ENCODE results near the gene WDR88.
"Not testable (repeated sequence)": the region's sequence is repeated elsewhere in the genome, so short reads cannot be mapped to it uniquely, and the experiment has no call there.

WDR88 gene

GRCh38 chr19:33129901-33130300 is 2.0 kb upstream of the WDR88 start:
- DNase-seq = no peak

GRCh38 chr19:33130433-33130832 is 1.5 kb upstream of the WDR88 start:
- no peak for DNase-seq

- peak; percentile 21 for DNase-seq
These were observed 511 bp downstream of the WDR88 start for GRCh38 chr19:33132425-33132824.

- DNase-seq = peak; percentile 55
These were observed 1.6 kb downstream of the WDR88 start for GRCh38 chr19:33133438-33134031.

- DNase-seq = peak; percentile 64
These were observed 2.7 kb downstream of the WDR88 start for GRCh38 chr19:33134571-33135041.

GRCh38 chr19:33139165-33139564 is 7.3 kb downstream of the WDR88 start:
- DNase-seq = no peak

- peak; percentile 82 for DNase-seq
These were observed 12.0 kb downstream of the WDR88 start for GRCh38 chr19:33143897-33144405.

- DNase-seq = no peak
These were observed 14.3 kb downstream of the WDR88 start for GRCh38 chr19:33146209-33146608.

- DNase-seq = no peak
These were observed 15.6 kb downstream of the WDR88 start for GRCh38 chr19:33147538-33147937.

- peak; percentile 88 for DNase-seq
These were observed 19.1 kb downstream of the WDR88 start for GRCh38 chr19:33150852-33151518.

- no peak for DNase-seq
These were observed 20.3 kb downstream of the WDR88 start for GRCh38 chr19:33152176-33152575.

- DNase-seq = not testable (repeated sequence)
These were observed 20.7 kb downstream of the WDR88 start for GRCh38 chr19:33152625-33153024.

- DNase-seq = not testable (repeated sequence)
These were observed 22.4 kb downstream of the WDR88 start for GRCh38 chr19:33154313-33154712.

GRCh38 chr19:33156334-33156733 is 24.4 kb downstream of the WDR88 start:
- no peak for DNase-seq

GRCh38 chr19:33157906-33158305 is 26.0 kb downstream of the WDR88 start:
- DNase-seq = no peak

GRCh38 chr19:33158365-33158764 is 26.5 kb downstream of the WDR88 start:
- DNase-seq = peak; percentile 60

- DNase-seq = peak; percentile 41
These were observed 27.2 kb downstream of the WDR88 start for GRCh38 chr19:33159149-33159548.

- no peak for DNase-seq
These were observed 28.0 kb downstream of the WDR88 start for GRCh38 chr19:33159893-33160292.

GRCh38 chr19:33161201-33161600 is 29.3 kb downstream of the WDR88 start:
- DNase-seq = no peak

- DNase-seq = no peak
These were observed 31.6 kb downstream of the WDR88 start for GRCh38 chr19:33163481-33163880.

- DNase-seq = not testable (repeated sequence)
These were observed 34.1 kb downstream of the WDR88 start for GRCh38 chr19:33166037-33166436.

- DNase-seq = no peak
These were observed 35.5 kb downstream of the WDR88 start for GRCh38 chr19:33167438-33167837.

- no peak for DNase-seq
These were observed 36.6 kb downstream of the WDR88 start for GRCh38 chr19:33168528-33168927.

GRCh38 chr19:33171222-33171795 is 39.4 kb downstream of the WDR88 start:
- no peak for DNase-seq
